GM10847 (cell line): ENCODE measurements around the gene ABHD17B.

Experiments used
- POLR2A ChIP-seq: IDR thresholded peaks from 2 replicates; pipeline ENCODE4 v1.6.1; 2011; ENCODE audit not compliant: insufficient read length; ENCODE audit errors: extremely low read depth

ABHD17B gene

DNA sequence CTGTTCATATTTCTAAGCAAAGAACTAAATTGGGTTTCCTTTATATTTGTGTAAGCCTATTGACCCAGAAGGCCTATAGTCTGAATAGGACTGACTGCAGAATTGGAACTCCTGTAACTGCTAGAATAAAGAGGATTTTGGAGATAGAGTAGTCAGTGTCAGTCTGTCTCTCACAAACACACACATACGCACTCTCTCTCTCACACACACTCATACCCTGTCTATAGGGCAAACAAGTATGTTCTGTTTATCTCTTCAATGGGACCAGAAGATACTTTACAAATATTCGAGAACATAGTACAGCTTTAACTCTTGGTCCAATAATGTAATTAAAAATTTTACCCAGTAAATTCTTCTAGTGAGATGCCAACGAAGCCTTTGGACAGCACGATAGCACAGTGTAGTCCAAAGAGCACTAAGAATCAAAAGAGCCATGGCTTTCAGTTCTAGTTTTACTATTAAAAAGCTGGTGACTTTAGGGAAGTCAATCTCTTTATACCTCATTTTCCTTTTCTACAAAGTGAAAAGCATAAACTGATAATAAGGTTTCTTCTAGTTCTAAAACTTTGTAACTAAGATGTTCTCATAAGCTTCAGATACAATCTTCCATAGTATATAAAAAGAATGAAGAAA, 19.3 kb downstream of the ABHD17B start:
- no peak for TF ChIP-seq POLR2A

DNA sequence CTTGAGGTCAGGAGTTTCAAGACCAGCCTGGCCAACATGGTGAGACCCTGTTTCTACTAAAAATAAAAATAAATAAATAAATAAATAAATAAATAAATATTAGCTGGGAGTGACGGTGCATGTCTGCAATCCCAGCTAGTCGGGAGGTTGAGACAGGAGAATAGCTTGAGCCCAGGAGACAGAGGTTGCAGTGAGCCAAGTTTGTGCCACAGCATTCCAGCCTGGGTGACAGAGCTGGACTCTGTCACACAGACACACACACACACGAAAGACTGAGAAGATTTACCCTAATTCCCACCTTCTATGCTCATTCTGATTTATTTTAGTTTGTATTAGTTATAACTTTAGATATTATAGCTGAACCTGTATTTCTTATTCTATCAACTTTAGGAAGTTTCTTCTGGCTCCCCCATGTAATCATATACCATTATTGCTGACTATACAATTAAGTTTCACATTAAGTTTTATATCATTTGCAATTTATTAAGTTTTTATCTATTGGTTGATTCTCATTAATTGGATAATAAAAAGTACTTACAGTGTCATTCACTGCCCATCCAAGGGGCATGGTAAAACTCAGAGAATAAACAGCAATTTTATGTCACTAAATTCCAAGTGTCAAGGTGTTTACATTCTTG, 20.8 kb downstream of the ABHD17B start:
- no peak for TF ChIP-seq POLR2A

DNA sequence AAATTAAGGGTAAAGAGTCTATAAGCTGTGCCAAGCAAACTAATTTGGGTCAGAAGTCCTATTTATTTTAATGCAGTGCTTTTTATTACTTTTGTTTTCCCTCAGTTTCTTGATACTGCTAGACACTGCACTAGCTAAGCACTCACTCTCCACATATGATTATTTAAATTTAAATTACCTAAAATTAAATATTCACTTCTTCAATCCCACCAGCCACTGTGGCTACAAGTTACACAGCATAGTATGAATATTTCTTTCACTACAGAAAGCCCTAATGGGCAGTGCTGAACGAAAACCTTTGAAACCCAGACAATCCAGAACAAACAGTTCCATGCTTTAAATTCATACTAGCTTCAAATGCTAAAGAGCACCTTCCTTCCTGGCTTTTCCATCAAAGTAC, 23.6 kb downstream of the ABHD17B start:
- no peak for TF ChIP-seq POLR2A

DNA sequence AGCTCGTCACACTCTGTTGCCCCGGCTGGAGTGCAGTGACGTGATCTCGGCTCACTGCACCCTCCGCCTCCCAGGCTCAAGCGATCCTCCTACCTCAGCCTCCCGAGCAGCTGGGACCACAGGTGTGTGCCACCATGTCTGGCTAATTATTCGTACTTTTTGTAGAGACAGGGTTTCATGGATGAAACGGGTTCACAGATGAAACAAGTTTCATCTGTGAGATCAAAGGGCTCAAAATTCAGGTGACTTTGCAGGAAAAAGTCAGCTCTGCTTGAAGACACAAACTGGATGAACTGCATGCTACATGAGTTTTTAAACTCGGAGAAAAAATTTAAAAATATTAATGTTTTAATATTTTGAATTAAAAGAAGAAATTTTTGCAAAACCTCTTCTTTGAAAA, 24.5 kb downstream of the ABHD17B start:
- no peak for TF ChIP-seq POLR2A

DNA sequence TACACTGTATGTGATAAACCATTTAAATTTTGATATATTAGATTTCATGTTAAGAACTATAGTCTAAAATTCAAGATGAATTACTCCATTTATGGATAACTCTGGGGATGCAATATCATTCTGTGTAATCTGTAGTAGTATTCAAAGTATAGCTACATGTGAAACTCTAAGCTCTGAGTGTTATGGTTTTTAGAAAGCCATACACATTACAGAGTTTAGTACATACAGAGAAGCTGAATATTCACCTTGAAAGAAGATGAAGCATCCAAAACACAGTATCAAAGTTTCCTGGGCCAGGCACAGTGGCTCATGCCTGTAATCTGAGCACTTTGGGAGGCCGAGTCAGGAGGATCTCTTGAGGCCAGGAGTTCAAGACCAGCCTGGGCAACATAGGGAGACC, 25.0 kb downstream of the ABHD17B start:
- TF ChIP-seq POLR2A = no peak

DNA sequence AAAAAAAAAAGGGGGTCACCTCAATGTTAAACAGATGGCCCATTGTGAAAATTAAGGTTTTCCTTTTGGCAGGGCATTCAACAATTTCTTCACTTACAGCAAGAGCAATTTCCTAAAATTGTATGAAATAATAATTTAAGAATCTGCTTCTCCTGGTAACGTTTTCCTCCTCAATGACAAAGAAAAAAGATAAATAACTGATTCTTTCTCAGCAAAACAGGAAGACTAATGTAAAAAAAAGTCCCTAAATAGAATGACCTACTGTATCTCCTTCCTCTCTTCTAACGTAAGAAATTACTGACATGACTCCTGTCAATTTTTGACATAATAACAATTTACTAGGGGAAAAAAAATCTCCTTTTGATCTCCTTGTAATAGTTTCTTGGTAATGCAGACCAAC, 25.5 kb downstream of the ABHD17B start:
- TF ChIP-seq POLR2A = no peak

DNA sequence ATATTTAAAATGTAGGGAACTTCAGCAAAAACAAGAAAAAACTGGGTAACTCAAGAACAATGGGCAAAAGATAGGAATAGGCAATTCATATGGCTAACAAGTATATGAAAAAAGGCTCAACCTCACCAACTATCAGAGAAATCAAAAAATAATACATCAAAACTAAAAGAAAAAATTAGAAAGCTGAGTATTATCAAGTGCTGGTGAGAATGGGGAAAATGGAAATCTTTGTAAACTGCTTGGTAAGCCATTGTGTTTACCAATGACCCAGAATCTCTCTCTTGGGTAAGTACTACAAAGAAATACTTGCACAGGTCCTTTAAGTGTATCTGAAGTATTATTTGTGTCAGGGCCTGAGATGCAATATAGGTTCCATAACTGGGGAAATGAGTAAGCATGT, 27.0 kb downstream of the ABHD17B start:
- no peak for TF ChIP-seq POLR2A

DNA sequence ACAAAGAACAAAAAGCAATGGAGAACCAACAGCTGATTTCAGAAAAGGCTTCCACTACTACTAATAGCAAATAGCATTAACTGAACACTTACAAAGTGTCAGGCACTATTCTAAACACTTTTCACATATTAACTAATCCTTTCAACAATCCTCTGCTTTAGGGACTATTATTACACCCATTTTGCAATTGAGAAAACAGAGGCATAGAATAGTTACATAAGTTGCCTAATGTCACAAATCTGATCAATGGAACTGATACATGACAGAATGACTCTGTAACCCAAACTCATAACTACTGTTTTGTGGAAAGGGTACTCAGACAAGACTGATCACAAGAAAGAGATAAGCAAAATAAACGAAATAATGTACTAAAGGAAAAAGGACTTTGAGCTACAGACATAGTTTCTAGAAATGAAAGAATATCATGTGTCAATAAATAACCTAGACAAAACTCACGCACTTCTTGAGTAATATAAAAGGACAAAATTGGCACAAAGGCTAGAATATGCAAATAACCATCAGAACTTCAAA, 31.3 kb downstream of the ABHD17B start:
- TF ChIP-seq POLR2A = no peak

DNA sequence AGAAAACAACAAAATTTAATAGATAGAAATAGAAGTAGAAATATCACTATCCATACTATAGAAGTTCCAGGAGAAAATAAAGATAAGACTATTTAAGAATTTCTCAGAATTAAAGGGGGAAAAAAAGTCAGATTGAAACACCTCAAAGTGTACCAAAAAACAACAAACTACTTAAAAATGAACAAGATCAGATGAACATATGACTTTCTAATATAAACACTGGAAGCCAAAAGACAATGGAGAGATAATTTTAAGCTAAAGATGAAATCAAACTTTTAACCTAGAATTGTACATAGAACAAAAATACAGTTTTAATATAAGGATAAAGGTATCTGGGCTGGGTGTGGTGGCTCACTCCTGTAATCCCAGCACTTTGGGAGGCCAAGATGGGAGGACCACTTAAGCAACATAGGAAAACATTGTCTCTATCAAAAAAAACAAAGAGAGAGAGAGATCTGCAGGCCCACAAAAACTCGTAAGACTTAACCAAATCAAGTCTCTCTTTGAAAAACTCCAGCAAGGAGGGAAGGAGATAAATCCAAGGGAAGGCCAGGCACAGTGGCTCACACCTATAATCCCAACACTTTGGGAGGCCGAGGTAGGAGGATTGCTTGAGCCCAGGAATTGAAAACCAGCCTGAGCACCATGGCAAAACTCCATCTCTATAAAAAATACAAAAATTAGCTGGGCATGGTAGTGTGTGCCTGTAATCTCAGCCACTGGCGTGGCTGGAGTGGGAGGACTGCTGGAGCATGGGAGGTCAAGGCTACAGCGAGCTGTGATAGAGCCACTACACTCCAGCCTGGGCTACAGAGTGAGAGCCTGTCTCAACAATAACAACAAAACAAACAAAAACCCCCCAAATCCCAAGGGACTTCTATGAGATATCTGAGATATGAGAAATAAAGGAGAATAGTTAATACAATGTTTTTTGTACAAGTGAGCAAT, 32.4 kb downstream of the ABHD17B start:
- TF ChIP-seq POLR2A = no peak

DNA sequence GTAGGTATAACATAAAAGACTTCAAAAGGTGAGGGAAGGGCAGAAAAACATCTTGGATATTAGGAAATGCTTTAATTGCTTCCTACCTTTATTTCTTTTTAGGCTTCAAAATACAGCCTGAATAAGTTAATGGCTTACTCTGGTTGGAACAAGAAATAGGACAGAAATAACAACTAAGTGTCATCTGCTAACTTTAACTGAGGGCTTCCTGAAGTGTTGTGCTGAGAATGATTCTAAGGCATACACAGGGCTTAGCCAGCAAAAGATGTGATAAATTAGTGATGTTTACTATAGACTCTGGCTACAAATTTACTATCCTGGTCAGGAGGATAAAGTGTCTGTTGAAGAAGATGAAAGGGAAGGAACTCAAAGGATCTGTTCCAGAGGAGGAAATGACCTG, 34.2 kb downstream of the ABHD17B start:
- TF ChIP-seq POLR2A = no peak

DNA sequence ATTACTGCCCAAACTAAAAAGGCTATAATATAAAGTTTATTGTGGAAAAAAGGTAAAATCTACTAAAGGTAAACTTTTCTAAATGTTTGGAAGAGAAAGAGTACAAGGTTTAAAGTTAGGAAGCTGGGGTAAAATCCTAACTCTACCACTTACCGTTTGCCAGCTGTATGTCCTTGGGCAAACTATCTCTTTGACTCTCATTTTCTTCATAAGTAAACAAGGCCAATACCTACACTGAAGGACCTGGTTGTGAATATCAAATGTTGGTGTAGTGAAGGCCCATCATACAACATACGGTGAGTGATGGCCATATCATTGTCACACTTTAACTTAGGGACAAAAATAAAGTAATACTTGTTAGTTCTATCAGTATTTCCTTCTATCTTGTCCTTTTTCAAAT, 34.9 kb downstream of the ABHD17B start:
- TF ChIP-seq POLR2A = no peak

DNA sequence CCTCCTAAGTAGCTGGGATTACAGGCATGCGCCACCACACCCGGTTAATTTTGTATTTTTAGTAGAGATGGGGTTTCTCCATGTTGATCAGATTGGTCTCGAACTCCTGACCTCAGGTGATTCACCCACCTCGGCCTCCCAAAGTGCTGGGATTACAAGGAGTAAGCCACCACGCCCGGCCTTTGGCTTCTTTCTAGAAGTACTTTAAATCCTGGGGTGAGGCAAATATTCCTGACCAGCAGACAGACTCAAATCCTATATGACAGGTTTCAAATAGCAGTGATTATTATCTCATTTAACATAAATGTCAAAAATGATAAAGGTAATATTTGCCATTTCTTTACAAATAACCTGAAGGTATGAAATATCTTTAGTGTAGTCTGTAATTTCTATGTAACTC, 35.6 kb downstream of the ABHD17B start:
- no peak for TF ChIP-seq POLR2A

DNA sequence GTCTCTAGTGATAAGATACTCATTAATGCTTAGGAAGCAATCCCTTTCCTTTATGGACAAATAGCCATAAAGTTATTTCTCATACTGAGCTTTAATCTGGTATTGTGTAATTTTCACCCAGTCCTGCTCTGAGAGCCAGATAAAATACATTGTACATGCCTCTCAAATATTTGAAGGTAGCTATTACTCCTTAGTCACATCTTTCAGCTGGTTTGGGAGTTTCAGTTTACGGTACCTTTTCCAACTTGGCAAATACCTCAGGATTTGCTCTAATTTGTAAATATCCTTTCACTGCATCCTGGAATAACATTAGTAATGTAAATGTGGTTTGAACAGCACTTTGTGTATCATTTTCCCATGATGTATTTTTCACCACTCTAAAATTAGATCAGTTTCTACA, 47.4 kb downstream of the ABHD17B start:
- no peak for TF ChIP-seq POLR2A

DNA sequence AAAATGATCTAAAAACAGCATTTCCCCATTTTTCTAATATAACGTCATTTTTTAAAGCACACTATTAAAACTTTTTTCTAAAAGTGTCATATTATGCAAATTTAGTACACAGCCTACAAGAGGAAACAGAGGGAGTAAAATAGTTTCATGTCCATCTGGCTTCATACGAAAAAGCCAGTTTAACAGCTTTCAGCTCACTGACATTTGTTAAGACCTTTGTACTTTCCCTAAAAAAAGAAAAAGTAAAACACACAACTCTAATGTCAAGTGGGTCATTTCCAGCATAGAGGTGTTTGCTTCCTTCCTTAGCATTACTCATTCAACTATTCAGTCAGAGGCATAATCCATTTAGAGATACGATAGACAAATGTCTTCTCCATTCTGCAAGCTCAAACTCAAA, 49.4 kb downstream of the ABHD17B start:
- TF ChIP-seq POLR2A = no peak

DNA sequence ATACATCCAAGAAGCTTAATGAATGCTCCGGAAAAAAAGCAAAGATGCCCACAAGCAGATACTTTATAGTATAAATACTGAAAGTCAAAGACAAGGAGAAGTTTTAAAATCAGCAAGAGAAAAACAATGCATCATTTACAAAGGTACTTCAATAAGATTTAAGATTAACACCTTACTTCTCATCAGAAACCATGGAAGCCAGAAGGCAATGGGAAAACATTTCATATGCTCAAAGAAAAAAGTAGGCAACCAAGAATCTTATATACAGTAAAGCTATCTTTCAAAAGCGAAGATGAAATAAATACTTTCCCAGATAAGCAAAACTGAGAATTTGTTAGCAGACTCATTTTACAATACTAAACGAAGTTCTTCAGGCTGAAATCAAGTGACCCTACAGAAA, 51.1 kb downstream of the ABHD17B start:
- TF ChIP-seq POLR2A = no peak

DNA sequence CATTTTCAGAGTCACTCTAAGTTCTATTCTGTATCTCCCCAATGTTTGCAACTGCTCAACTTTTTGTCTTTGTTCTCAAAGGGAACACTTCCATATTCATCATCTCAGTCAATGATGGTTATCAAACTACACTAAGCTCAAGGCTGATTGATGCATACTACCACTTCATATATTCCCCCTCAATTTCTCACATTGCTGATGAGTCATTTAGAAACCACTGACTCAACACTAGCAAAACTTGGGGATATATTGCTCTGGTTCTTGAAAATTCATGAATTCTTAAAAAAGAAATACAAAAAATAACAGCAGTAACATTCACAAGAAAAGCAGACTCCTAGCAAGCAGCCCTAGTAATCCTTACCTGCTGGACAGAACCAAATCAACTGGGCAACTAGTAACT, 52.2 kb downstream of the ABHD17B start:
- no peak for TF ChIP-seq POLR2A

DNA sequence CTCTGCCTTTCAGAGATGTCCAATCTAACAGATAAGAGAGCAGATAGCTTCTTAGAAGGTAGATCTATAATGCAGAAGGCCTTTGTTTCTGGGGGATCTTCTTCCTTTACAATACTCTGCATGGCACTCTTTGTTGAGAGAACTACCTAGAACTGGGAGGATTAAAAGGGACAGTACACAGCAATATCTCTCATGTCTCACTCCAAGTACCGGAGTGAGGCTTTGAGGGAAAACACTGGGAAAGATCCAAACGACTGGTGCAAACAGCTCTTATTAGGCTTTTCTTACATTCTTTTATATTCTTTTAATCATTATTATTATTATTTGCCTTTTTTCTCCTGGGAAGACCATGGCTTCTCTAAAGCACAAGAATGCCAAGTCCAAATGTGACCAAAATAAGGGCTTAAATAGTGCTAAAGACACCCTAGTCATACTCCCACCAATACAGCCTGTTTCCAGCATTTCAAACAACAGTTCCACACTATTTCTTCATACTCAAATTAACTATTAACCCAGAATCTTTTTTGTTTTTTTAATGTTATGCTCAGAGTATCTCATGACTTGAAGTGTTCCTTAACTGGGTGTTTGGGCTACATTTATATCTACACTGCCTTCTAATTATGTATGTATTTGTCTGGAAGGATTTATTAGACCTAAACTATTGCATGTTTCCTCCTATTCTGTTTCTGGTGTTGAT, 52.7 kb downstream of the ABHD17B start:
- TF ChIP-seq POLR2A = no peak
